ENCODE results near the gene IL12RB1. TPM values are rescaled to one million over a fixed set of nuclear protein-coding genes. Genes with fewer than 3 reads are reported as not detected.

IL12RB1 gene
- total RNA-seq, 2 experiments from 2014 or later = 18.7 to 22.0 TPM

DNA sequence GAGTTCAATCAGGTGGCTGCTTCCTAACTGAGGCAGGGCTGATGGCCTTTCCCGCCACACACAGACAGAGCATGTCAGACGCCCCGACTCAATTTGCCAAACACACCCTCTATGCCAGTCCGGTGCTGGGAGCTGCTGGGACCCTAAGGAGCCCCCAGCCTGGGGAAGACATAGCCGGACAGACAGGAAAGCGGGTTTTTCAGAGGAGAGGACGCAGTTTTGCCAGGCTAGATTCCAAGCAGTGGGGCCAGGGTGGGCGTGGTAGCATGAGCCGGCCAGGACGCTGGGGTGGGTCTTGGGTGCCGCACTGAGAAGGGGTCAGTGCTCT is 30.6 kb upstream of the IL12RB1 start:
- ChIA-PET POLR2A (interaction anchor here (1.0 kb wide), 1 partner anchor 35 kb away, joined by 3 read pairs; the partner anchor contains the start of gene PIK3R2), CTCF (interaction anchor here (0.6 to 2.9 kb wide), 5 partner anchors 34 to 135 kb away, joined by 3 to 12 read pairs (median 5); partner anchors contain the start of genes ARRDC2 and PIK3R2)

GRCh38 chr19:18114483-18114882 is 27.7 kb upstream of the IL12RB1 start:
- ChIA-PET POLR2A (no interaction called here), CTCF (interaction anchor here (0.7 to 2.5 kb wide), 4 partner anchors 10 to 118 kb away, joined by 3 to 8 read pairs (median 6); no protein-coding TSS in a partner anchor)

DNA sequence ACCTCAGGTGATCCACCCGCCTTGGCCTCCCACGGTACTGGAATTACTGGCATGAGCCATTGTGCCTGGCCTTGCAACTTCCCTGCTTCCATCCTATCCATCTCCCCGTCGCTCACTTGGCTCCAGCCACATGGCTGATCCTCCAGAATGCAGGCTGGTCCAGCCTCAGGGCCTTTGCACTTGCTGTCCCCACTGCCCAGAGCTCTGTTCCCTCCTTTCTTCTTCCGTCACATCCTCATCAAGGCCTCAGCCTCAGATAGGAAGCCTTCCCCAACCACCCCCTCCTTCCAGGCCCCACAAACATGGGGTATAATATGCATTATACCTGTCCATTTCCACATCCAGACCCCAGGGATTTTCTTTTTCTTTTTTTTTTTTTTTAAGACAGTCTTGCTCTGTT is 27.1 kb upstream of the IL12RB1 start:
- ChIA-PET POLR2A (no interaction called here), CTCF (interaction anchor here (0.6 to 2.5 kb wide), 12 partner anchors 9 to 141 kb away, joined by 3 to 8 read pairs (median 4); partner anchors contain the start of genes MAST3 and PIK3R2)

- ChIA-PET CTCF (interaction anchor here (0.6 to 2.5 kb wide), 16 partner anchors 9 to 304 kb away, joined by 3 to 8 read pairs (median 4); partner anchors contain the start of genes ARRDC2, MAST3 and PIK3R2), POLR2A (interaction anchor here (0.5 kb wide), 1 partner anchor 70 kb away, joined by 3 read pairs; no protein-coding TSS in a partner anchor)
These were observed 26.3 kb upstream of the IL12RB1 start for GRCh38 chr19:18112989-18113478.

DNA sequence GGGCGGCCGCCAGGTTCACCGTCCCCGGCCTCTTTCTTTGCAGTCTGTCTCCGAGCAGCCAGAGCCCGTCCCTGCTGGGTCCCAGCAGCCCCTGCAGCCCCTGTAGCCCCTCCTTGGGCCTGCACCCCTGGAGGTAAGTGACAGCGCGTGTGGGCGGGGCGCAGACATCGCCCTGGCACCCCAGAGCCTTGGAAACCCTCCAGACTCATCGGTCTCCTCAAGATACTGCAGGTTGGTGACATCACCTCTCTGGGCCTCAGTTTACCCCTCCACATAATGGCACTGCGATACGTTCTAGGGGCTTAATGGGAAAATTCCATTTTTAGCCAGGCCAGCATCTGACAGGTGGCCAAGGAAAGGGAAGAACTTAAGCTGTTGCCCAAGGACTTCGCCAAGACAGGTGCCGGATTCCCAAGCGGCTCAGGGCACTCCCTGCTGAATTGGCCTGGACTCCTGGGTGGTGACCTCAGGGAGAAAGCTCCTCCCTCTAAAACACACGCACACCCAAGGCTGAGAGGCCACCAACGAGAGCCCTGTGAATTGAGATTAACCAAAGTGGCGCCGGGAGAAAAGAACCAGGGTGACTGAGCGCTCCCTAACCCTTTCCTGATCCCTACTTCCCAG is 24.0 kb upstream of the IL12RB1 start:
- CTCF ChIA-PET = interaction anchor here (0.6 to 2.7 kb wide), 12 partner anchors 8 to 150 kb away, joined by 3 to 10 read pairs (median 4); partner anchors contain the start of genes MAST3 and PIK3R2
- POLR2A ChIA-PET = interaction anchor here (0.8 kb wide), 1 partner anchor 22 kb away, joined by 5 read pairs; no protein-coding TSS in a partner anchor

- CTCF ChIA-PET = interaction anchor here (0.8 to 2.7 kb wide), 10 partner anchors 8 to 169 kb away, joined by 3 to 10 read pairs (median 4); partner anchors contain the start of genes MAST3 and PIK3R2
- POLR2A ChIA-PET = interaction anchor here (0.5 to 0.8 kb wide), 2 partner anchors 22 to 599 kb away, joined by 5 to 6 read pairs; no protein-coding TSS in a partner anchor
These were observed 23.2 kb upstream of the IL12RB1 start for GRCh38 chr19:18109733-18110608.

DNA sequence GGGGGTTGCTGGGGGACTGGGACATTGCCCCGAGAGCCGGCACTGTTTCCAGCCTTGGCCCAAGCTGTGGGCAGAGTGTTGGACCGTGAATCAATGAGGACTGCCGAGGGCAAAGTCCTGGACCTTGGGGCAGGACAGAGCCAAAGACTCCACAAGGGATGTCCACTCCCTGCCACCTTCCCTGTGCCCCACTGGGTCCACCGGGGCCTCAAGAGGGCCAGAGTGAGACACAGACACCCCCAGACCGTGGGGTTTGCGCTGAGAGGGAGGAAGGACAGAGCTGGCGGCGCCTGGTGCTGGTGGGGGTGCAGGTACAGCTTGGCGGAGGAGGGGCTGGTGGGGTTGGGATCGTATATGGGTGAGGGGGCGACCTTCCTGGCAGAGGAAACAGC is 22.6 kb upstream of the IL12RB1 start:
- ChIA-PET POLR2A (interaction anchor here (0.5 kb wide), 1 partner anchor 598 kb away, joined by 6 read pairs; no protein-coding TSS in a partner anchor), CTCF (interaction anchor here (0.9 to 2.7 kb wide), 4 partner anchors 9 to 170 kb away, joined by 3 to 10 read pairs (median 8); partner anchors contain the start of gene MAST3)

DNA sequence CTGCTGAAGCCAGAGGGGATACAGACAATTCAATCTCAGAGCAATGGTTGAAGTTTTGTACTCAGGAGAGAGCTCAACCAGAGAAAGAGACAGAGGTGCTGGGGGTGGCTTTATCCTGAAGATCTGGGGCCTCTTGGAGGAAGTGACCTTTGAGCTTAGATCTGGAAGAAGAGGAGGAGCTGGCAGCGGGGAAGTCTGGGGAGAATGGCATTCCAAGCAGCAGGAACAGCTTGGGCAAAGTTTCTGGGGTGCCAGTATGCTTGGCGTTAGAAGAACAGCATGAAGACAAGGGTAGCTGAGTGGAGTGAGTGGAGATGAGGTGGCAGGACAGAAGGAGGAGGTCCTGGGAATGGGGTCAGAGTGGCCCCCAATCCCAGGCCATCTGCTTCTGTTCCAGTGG is 22.2 kb upstream of the IL12RB1 start:
- ChIA-PET POLR2A (no interaction called here), CTCF (interaction anchor here (0.9 to 2.7 kb wide), 3 partner anchors 10 to 170 kb away, joined by 3 to 10 read pairs (median 5); no protein-coding TSS in a partner anchor)

- ChIA-PET POLR2A (no interaction called here), CTCF (interaction anchor here (0.9 to 1.0 kb wide), 2 partner anchors 8 to 15 kb away, joined by 3 to 4 read pairs; no protein-coding TSS in a partner anchor)
These were observed 20.5 kb upstream of the IL12RB1 start for GRCh38 chr19:18107235-18107634.

- ChIA-PET CTCF (interaction anchor here (1.4 kb wide), 1 partner anchor 8 kb away, joined by 6 read pairs; no protein-coding TSS in a partner anchor), POLR2A (interaction anchor here (0.7 kb wide), 1 partner anchor 98 kb away, joined by 3 read pairs; the partner anchor contains the start of gene RAB3A)
These were observed 18.5 kb upstream of the IL12RB1 start for GRCh38 chr19:18105259-18105658.

GRCh38 chr19:18104793-18105131 is 18.0 kb upstream of the IL12RB1 start:
- ChIA-PET POLR2A (interaction anchor here (1.0 kb wide), 1 partner anchor 13 kb away, joined by 3 read pairs; no protein-coding TSS in a partner anchor), CTCF (interaction anchor here (1.3 to 1.4 kb wide), 2 partner anchors 9 to 48 kb away, joined by 4 to 6 read pairs; partner anchors contain the start of gene PIK3R2)

- CTCF ChIA-PET = interaction anchor here (0.7 to 1.2 kb wide), 2 partner anchors 9 to 41 kb away, joined by 4 read pairs; no protein-coding TSS in a partner anchor
- POLR2A ChIA-PET = no interaction called here
These were observed 16.3 kb upstream of the IL12RB1 start for GRCh38 chr19:18102916-18103542.

GRCh38 chr19:18101268-18101667 is 14.5 kb upstream of the IL12RB1 start:
- ChIA-PET CTCF (interaction anchor here (0.6 to 1.0 kb wide), 3 partner anchors 10 to 796 kb away, joined by 3 to 4 read pairs (median 3); no protein-coding TSS in a partner anchor), POLR2A (no interaction called here)

DNA sequence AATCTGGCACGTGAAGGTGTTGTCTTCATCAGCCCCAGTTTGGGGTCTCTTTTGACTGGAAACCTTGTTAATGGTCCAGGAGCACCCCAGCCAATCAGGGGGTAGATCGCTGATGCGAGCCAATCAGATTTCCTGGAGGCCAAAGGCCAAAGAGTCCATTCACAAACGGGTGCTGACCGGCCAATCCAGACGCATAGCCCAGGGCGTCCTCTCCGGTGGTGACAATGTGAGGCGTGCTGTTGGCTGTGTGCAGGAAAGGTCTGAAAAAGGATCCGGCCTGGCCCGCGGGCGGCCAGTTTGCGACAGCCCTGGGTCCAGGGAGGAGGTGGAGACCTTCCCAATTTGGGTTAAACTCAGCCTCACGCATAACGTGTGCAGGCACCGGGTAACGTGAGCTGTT is 14.0 kb upstream of the IL12RB1 start:
- POLR2A ChIA-PET = no interaction called here
- CTCF ChIA-PET = interaction anchor here (0.6 to 1.0 kb wide), 3 partner anchors 11 to 795 kb away, joined by 3 to 4 read pairs (median 3); no protein-coding TSS in a partner anchor

DNA sequence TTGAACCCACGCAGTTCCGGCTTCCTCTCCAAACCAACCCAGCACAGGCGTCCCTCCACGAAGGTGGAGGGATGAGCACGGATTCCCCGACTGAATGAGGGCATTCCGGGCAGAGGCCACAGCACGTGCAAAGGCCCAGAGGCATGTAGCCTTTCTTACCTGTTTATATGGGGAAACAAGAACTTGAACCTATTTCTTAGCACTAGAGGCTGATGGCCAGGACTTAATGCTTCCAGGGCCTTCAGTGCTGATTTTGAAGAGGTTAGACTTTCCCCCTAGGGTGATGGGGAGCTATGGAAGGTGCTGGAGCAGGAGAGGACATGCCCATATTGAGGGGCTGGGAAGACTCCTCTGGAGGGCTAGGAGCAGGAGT is 12.9 kb upstream of the IL12RB1 start:
- ChIA-PET POLR2A (no interaction called here), CTCF (interaction anchor here (0.6 to 2.5 kb wide), 3 partner anchors 11 to 323 kb away, joined by 3 to 10 read pairs (median 4); no protein-coding TSS in a partner anchor)

DNA sequence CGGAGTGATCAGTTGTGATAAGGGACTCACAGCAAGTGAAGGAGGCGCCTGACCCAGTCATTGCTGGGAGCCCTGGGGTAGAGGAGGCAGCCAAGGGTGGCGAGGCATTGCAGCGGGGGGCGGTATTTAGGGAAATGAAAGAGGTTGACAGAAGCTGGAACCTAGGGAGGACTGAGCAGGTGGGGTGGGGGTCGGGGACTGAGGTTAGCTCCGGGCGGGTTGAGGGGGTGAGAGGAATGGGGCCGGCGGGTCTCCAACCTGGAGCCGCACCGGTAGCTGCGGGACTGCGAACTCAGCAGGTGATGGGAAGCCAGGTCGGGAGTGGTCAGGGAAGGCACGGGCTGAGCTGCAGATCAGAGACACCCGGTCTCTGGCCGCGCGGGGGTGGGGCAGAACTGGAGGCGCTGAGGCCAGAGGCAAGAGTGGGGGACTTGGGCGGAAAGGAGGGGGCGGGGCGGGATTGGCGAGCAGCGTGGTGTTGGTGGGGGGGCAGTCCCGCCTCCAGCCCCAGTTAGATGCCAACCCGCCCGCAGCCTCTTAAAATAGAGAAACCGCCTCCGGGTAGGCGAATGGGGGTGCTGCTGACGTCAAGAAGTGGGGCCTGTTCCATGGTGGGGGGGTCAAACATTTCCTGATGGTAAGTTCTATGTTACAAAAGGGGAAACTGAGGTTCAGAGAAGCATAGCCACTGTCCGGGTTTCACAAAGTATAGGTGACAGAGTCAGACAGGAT is 12.3 kb upstream of the IL12RB1 start:
- POLR2A ChIA-PET = interaction anchor here (0.5 kb wide), 2 partner anchors 13 to 171 kb away, joined by 4 to 6 read pairs; partner anchors contain the start of gene IL12RB1

More for the DNA sequence above, 12.3 kb upstream of the IL12RB1 start:
- CTCF ChIA-PET = interaction anchor here (0.6 to 2.5 kb wide), 4 partner anchors 9 to 322 kb away, joined by 3 to 10 read pairs (median 4); no protein-coding TSS in a partner anchor
